22Rv1 (cell line): Measurements from ENCODE around the gene ATP5ME.

Experiments
- ZFX ChIP-seq: fragments of 450-650 bp; IDR thresholded peaks from 2 replicates; pipeline ENCODE4 v1.6.1; 2017; ENCODE audit warnings: antibody characterized with exemption, borderline replicate concordance
- TF ChIP-seq, protein P1 (sequence below): fragments of 450-650 bp; IDR thresholded peaks from 2 replicates; pipeline ENCODE4 v1.5.1; 2017; ENCODE audit warnings: mild to moderate bottlenecking

GRCh38 chr4:718460-718859 lies 44.4 kb upstream of the ATP5ME start:
- TF ChIP-seq, protein P1, sequence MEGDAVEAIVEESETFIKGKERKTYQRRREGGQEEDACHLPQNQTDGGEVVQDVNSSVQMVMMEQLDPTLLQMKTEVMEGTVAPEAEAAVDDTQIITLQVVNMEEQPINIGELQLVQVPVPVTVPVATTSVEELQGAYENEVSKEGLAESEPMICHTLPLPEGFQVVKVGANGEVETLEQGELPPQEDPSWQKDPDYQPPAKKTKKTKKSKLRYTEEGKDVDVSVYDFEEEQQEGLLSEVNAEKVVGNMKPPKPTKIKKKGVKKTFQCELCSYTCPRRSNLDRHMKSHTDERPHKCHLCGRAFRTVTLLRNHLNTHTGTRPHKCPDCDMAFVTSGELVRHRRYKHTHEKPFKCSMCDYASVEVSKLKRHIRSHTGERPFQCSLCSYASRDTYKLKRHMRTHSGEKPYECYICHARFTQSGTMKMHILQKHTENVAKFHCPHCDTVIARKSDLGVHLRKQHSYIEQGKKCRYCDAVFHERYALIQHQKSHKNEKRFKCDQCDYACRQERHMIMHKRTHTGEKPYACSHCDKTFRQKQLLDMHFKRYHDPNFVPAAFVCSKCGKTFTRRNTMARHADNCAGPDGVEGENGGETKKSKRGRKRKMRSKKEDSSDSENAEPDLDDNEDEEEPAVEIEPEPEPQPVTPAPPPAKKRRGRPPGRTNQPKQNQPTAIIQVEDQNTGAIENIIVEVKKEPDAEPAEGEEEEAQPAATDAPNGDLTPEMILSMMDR: no peak
- TF ChIP-seq ZFX: no peak
